ENCODE measurements around the gene C2orf69.

- TF ChIP-seq CTCF (IDR thresholded peaks at IDR 0.05) (no peak), POLR2A (IDR thresholded peaks at IDR 0.05) (no peak)
Measured at GRCh38 chr2:199903111-199903510, 8.0 kb upstream of the C2orf69 start.

Measured in Peyer's patch (tissue), 4 donors.